ENCODE results near the gene DUSP6.

DNA sequence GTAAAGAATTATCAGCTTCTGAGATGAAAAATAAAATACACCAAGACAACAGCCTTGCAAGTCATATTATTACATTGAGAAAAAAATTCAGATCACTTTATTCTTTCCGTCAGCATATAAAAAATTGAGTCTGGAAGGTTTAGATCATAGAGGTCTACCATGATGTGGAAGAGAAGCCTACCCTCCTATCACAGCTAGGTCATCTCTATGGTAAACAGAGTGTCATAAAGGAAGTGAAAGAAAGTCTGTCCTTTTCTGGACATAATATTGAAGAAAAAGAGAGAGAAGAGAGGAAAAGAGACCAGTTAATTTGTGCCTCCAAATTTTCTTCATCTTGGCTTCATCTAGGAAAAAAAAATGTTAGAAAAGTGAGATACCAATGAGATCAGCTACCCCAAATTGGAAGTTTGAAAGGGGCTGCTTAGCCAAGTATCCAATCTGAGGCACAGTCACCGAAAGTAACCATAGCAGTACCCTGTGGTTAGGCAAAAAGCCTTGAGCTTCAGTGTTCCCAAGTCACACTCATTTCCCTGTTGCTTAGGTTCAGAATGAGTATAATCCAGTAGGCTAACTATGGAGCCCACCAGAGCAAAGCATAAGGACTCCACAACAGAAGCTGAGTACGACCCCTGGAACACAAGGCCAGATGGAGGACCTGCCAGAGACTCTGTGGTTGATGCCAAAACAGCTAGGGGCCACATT is 38.1 kb downstream of the DUSP6 start:
- TF ChIP-seq POLR2A (IDR thresholded peaks at IDR 0.05), result no peak
- TF ChIP-seq, protein P1, sequence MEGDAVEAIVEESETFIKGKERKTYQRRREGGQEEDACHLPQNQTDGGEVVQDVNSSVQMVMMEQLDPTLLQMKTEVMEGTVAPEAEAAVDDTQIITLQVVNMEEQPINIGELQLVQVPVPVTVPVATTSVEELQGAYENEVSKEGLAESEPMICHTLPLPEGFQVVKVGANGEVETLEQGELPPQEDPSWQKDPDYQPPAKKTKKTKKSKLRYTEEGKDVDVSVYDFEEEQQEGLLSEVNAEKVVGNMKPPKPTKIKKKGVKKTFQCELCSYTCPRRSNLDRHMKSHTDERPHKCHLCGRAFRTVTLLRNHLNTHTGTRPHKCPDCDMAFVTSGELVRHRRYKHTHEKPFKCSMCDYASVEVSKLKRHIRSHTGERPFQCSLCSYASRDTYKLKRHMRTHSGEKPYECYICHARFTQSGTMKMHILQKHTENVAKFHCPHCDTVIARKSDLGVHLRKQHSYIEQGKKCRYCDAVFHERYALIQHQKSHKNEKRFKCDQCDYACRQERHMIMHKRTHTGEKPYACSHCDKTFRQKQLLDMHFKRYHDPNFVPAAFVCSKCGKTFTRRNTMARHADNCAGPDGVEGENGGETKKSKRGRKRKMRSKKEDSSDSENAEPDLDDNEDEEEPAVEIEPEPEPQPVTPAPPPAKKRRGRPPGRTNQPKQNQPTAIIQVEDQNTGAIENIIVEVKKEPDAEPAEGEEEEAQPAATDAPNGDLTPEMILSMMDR (IDR thresholded peaks at IDR 0.05), result no peak
